RWPE1 (cell line): ENCODE data around the gene ENOX1.
A peak's percentile ranks its signal among the peaks of the same experiment; 100 is the strongest.

ENCODE experiments used
- CTCF ChIA-PET: fragments of 350-600 bp; sonication (Branson Sonifier 250); formaldehyde crosslinking; extraction: SDS; loops from one replicate; lab custom pipeline; 2021; lab: Yijun Ruan, JAX
- POLR2A ChIA-PET: fragments of 400-600 bp; formaldehyde crosslinking; extraction: SDS; loops from one replicate; lab custom pipeline; 2020; ENCODE audit warnings: antibody characterized with exemption; ENCODE audit not compliant: low non-redundant PET; lab: Yijun Ruan, JAX
- DNase-seq: peaks from one replicate; pipeline ENCODE4 v3.0.0; 2012; ENCODE audit warnings: low spot score
- H3K27ac ChIP-seq: fragments of 450-650 bp; 2 replicates; pipeline ENCODE4 v1.5.1; 2017
- TF ChIP-seq, protein P1 (sequence below): fragments of 450-650 bp; conservative IDR thresholded peaks from 2 replicates; pipeline ENCODE4 v1.5.1; 2017; ENCODE audit warnings: low read depth, mild to moderate bottlenecking

ENOX1 gene

DNA sequence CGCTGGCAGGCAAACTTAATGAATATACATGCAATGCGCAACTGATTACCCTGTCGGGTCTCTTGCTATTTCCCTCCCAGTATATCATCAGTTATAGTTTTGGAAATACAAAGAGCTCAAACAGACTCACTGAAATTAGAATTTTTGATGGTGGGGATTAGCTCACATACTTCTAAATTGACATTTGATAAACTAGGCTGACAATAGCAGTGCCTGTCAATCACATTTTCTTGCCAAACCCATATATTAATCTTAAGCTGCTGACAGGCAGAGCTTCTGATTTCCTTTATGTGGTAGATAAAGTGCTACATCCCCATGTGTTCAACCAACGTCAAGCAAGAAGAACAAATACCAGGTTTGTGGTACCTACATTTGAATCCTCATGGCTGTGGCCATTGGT, 521.7 kb downstream of the ENOX1 start:
- ChIA-PET CTCF (no interaction called here), POLR2A (no interaction called here)
- TF ChIP-seq, protein P1, sequence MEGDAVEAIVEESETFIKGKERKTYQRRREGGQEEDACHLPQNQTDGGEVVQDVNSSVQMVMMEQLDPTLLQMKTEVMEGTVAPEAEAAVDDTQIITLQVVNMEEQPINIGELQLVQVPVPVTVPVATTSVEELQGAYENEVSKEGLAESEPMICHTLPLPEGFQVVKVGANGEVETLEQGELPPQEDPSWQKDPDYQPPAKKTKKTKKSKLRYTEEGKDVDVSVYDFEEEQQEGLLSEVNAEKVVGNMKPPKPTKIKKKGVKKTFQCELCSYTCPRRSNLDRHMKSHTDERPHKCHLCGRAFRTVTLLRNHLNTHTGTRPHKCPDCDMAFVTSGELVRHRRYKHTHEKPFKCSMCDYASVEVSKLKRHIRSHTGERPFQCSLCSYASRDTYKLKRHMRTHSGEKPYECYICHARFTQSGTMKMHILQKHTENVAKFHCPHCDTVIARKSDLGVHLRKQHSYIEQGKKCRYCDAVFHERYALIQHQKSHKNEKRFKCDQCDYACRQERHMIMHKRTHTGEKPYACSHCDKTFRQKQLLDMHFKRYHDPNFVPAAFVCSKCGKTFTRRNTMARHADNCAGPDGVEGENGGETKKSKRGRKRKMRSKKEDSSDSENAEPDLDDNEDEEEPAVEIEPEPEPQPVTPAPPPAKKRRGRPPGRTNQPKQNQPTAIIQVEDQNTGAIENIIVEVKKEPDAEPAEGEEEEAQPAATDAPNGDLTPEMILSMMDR: no peak
- H3K27ac ChIP-seq: no peak overlapping the region
- DNase-seq: no peak

DNA sequence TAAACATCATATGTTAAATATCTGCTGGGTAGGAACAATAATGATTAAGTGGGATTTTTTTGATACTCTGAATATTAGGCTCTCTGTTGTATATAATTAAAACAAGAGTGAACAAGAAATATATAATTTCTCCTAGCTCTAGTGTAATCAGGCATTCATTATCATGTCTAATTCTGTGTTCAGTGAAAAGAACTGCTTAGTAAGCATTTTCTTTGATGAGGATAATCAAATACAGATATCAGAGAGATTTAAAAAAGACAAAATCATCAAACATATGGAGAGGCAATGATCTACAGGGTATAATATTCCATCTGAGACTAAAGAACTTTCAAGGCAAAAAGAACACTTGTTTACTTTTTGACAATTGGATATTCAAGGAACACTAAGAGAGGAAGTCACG, 522.3 kb downstream of the ENOX1 start:
- TF ChIP-seq, protein P1: no peak
- ChIA-PET POLR2A (no interaction called here), CTCF (no interaction called here)
- DNase-seq: no peak
- H3K27ac ChIP-seq: no peak overlapping the region

DNA sequence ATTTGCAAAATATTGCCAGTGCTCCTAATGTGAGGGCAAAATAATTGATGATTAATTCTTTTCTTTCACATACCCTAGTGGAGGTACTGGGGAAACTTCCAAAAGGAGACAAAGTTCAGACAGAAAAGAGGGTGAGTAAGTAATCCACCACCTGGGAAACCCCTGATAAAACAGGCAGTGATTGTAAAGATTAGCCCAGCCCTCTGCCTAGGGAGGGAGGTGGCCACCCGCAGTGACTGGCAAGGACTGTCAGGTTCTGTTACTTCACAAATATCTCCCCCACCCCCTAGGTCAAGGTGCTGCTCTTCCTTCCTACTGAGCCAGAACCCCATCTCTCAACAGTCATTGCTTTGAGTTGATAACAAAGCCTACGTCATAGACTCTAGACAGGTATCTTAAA, 523.7 kb downstream of the ENOX1 start:
- CTCF ChIA-PET: no interaction called here

DNA sequence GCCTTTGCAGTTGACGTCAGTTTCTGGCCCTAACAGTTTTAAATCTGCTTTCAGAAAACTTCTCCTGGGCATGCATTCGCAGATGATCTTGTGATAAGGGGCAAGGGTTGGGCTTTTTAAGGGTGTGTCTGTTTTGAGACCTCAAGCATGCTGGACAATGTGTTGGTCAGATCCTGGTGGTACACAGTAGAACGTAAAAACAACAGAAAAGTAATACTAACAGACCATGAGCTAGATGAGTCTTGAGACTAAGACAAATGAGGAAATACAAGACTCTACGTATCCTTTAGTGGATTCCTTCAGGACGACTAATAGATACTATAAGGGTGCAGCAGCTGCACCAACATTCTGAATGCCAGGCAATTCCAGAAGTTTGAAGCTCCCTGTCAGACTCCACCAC, 525.8 kb downstream of the ENOX1 start:
- TF ChIP-seq, protein P1: no peak
- ChIA-PET CTCF (no interaction called here), POLR2A (no interaction called here)
- H3K27ac ChIP-seq: no peak overlapping the region
- peak; percentile 48 for DNase-seq

More for the DNA sequence above, 523.7 kb downstream of the ENOX1 start:
- DNase-seq: no peak
- H3K27ac ChIP-seq: no peak overlapping the region
- TF ChIP-seq, protein P1: no peak
- POLR2A ChIA-PET: no interaction called here

DNA sequence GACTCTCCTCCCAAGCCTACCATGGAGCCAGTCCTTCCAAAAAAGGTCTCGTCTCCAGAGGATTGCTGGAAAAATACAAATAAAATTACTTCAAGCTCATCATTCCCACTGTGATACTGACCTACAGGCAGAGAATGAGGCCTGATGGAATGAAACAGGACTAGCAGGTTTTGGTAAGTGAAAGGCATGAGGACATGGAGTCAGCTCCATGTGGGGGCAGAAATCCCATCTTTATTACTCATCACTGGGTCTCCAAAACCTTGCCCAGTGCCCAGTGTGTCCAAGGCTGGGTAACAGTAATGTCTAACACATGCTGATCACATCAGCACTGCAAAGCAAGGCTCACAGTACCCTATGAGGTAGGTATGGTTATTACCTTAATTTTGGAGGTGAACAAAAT, 528.0 kb downstream of the ENOX1 start:
- TF ChIP-seq, protein P1: no peak
- no peak overlapping the region for H3K27ac ChIP-seq
- ChIA-PET POLR2A (interaction anchor here (0.6 kb wide), 1 partner anchor 1041 kb away, joined by 12 read pairs; no protein-coding TSS in a partner anchor), CTCF (interaction anchor here (1.0 kb wide), 1 partner anchor 10 kb away, joined by 3 read pairs; no protein-coding TSS in a partner anchor)
- DNase-seq: peak; percentile 16

DNA sequence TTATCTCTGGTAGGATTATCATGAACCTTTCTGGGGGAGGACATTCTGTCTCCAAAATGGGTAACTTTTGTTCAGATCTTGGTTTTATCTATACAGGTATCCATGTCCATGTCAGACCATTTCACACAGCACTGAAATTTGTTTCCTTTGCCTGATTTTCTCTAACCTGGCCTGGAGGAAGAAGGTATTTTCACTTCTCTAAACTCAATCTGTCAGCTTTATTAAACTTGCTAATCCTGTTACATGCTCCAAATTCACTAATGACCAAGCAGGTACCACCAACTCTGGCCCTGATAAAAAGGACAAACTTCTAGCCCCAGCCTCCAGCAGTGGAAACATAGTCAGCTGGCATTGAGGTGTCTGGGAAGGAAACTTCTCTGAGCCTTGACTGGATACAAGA, 529.0 kb downstream of the ENOX1 start:
- H3K27ac ChIP-seq: no peak overlapping the region
- ChIA-PET CTCF (interaction anchor here (0.6 kb wide), 1 partner anchor 88 kb away, joined by 4 read pairs; no protein-coding TSS in a partner anchor), POLR2A (no interaction called here)
- no peak for DNase-seq
- TF ChIP-seq, protein P1: no peak
